GM12878 (cell line): ENCODE results near the gene APOA5. TPM values are rescaled to one million over a fixed set of nuclear protein-coding genes. Genes with fewer than 3 reads are reported as not detected.

ENCODE experiments used
- ATAC-seq: fragments of 200-7000 bp; cut with Tn5 transposase; 3 replicates; pipeline ENCODE4 v1.9.1; 2020; ENCODE audit warnings: mild to moderate bottlenecking, moderate library complexity
- BruUV-seq: library from RNA; stranded (reverse); fragments of 400-500 nt; replicated peaks from 2 replicates; lab custom pipeline; 2021; lab: Mats Ljungman, UMichigan
- CTCF ChIA-PET: fragments of 300-600 bp; sonication (Branson Sonifier 250); formaldehyde crosslinking; extraction: SDS; loops from one replicate; lab custom pipeline; 2021; ENCODE audit warnings: inconsistent platforms; lab: Yijun Ruan, JAX
- POLR2A ChIA-PET: fragments of 350-600 bp; formaldehyde crosslinking; extraction: SDS; loops from one replicate; lab custom pipeline; 2021; ENCODE audit warnings: inconsistent platforms; lab: Charles Lee
- RAD21 ChIA-PET: fragments of 300-600 bp; sonication (Branson Sonifier 250); formaldehyde crosslinking; loops from one replicate; lab custom pipeline; 2023; ENCODE audit warnings: antibody characterized with exemption; ENCODE audit not compliant: unreplicated experiment; lab: Charles Lee
- SMC1A ChIA-PET: fragments of 300-600 bp; sonication (Branson Sonifier 250); formaldehyde crosslinking; loops from one replicate; lab custom pipeline; 2023; ENCODE audit not compliant: unreplicated experiment, uncharacterized antibody; lab: Charles Lee
- DNase-seq: peaks from one replicate; pipeline ENCODE4 v3.0.0-alpha.2; 2011; ENCODE audit warnings: low read depth, low spot score
- FAIRE-seq: peaks from 3 replicates; lab custom pipeline; 2011; peaks lifted over from hg19 to GRCh38; lab: Jason Lieb, UNC
- H2AFZ ChIP-seq: 2 replicates; pipeline ENCODE4 v1.6.0; 2011; ENCODE audit warnings: low read depth, low read length, control low read depth; ENCODE audit not compliant: control insufficient read depth
- H3K27ac ChIP-seq: 2 replicates; pipeline ENCODE4 v1.5.1; 2011; ENCODE audit warnings: control low read depth; ENCODE audit not compliant: control insufficient read depth, insufficient read depth
- H3K27me3 ChIP-seq, 2 experiments: replicated peaks in 1 of 2; 2 replicates each; pipeline versions ENCODE4 v1.6.0 to v1.6.1; 2011; ENCODE audit warnings: low read length in 1 of 2; ENCODE audit not compliant: control insufficient read depth in 2 of 2, insufficient read depth in 2 of 2
- H3K36me3 ChIP-seq, 2 experiments: 2 replicates each; pipeline ENCODE4 v1.5.1; 2011; ENCODE audit warnings: low read length in 1 of 2; ENCODE audit not compliant: control insufficient read depth in 2 of 2, insufficient read depth in 2 of 2
- H3K4me1 ChIP-seq: 2 replicates; pipeline ENCODE4 v1.6.1; 2011; ENCODE audit warnings: mild to moderate bottlenecking, low read length, moderate library complexity, mixed read lengths; ENCODE audit not compliant: control insufficient read depth, insufficient read depth
- H3K4me2 ChIP-seq: 2 replicates; pipeline ENCODE4 v1.6.0; 2011; ENCODE audit warnings: control low read depth; ENCODE audit not compliant: control insufficient read depth, insufficient read depth
- H3K4me3 ChIP-seq: fragments of 200-600 bp; sonication (generic); 2 replicates; pipeline ENCODE4 v1.5.1; 2016
- H3K79me2 ChIP-seq: 2 replicates; pipeline ENCODE4 v1.6.0; 2011; ENCODE audit warnings: low read length; ENCODE audit not compliant: control insufficient read depth, insufficient read depth
- H3K9ac ChIP-seq: 2 replicates; pipeline ENCODE4 v1.8.0; 2011; ENCODE audit warnings: low read length, control low read depth, mixed read lengths; ENCODE audit not compliant: control insufficient read depth, insufficient read depth
- H3K9me3 ChIP-seq: replicated peaks from 3 replicates; pipeline ENCODE4 v1.5.1; 2011; ENCODE audit warnings: mild to moderate bottlenecking, low read length; ENCODE audit not compliant: control insufficient read depth, insufficient read depth
- H4K20me1 ChIP-seq: 2 replicates; pipeline ENCODE4 v1.6.0; 2011; ENCODE audit not compliant: control insufficient read depth, insufficient read depth
- CBX3 ChIP-seq: fragments of 200-600 bp; sonication (generic); IDR thresholded peaks from 2 replicates; pipeline ENCODE4 v1.6.1; 2016; ENCODE audit warnings: low read depth, borderline replicate concordance
- MTA2 ChIP-seq: fragments of 450-650 bp; IDR thresholded peaks from 2 replicates; pipeline ENCODE4 v1.6.1; 2016; ENCODE audit warnings: low read depth, mild to moderate bottlenecking, moderate library complexity
- MYC ChIP-seq: IDR thresholded peaks from 2 replicates; pipeline ENCODE4 v1.6.1; 2011; ENCODE audit warnings: mild to moderate bottlenecking, low read length, moderate library complexity, inconsistent platforms; ENCODE audit not compliant: insufficient read depth, insufficient replicate concordance, insufficient read length, severe bottlenecking
- NR2C1 ChIP-seq: fragments of 450-650 bp; IDR thresholded peaks from 2 replicates; pipeline ENCODE4 v1.6.1; 2017; ENCODE audit warnings: antibody characterized with exemption, mild to moderate bottlenecking, moderate library complexity
- NRF1 ChIP-seq: conservative IDR thresholded peaks from 2 replicates; pipeline ENCODE4 v1.6.1; 2011; ENCODE audit warnings: mild to moderate bottlenecking, low read depth, low read length, improper control_type of control experiment
- POU2F2 ChIP-seq: IDR thresholded peaks from 3 replicates; pipeline ENCODE4 v1.6.1; 2011; ENCODE audit warnings: low read depth, mild to moderate bottlenecking, low read length, borderline replicate concordance
- RCOR1 ChIP-seq: conservative IDR thresholded peaks from 2 replicates; pipeline ENCODE4 v1.6.1; 2012; ENCODE audit warnings: low read depth, low read length, improper control_type of control experiment
- RUNX3 ChIP-seq: IDR thresholded peaks from 2 replicates; pipeline ENCODE4 v1.6.1; 2012; ENCODE audit warnings: low read length, inconsistent platforms
- STAT1 ChIP-seq: fragments of 450-650 bp; conservative IDR thresholded peaks from 2 replicates; pipeline ENCODE4 v1.6.1; 2014; ENCODE audit warnings: antibody characterized with exemption, mild to moderate bottlenecking
- WGBS: methylation state at CpG from one replicate; pipeline ENCODE4 v1.1.6; 2016; ENCODE audit warnings: low lambda C conversion rate; ENCODE audit not compliant: insufficient replicate concordance, insufficient coverage; ENCODE audit errors: missing lambda C conversion rate; 5-methylcytosine and 5-hydroxymethylcytosine counted together
- in situ Hi-C: fragments of 300-500 bp; cut with MboI; formaldehyde crosslinking; loops from 9 replicates; pipeline ENCODE4 v1.14.3; 2018; ENCODE audit warnings: mixed read lengths
- intact Hi-C: fragments of 100-400 bp; cut with micrococcal nuclease; formaldehyde crosslinking; loops from one replicate; pipeline ENCODE4 v1.14.2; 2022; ENCODE audit not compliant: unreplicated experiment
- polyA plus RNA-seq, 11 experiments: library from polyadenylated mRNA; depleted of rRNA in 4 of 11; unstranded in 6 of 11; stranded (reverse) in 5 of 11; fragments of >200 nt; fragmentation: Nextera tagmentation in 4 of 11; fragmentation: Illumina TruSeq in 1 of 11; extraction: Ambion mirVana in 4 of 11; extraction: Trizol in 1 of 11; gene quantifications; 1 replicate in 1 of 11; 2 replicates in 10 of 11; pipeline versions ENCODE4 v1.2.1 to v1.2.3, GENCODE V29; 2011 to 2016; ENCODE audit warnings: inconsistent platforms in 2 of 11, missing spikeins in 2 of 11, low read depth in 1 of 11
- total RNA-seq, 4 experiments: library from RNA; depleted of rRNA in 3 of 4; stranded (reverse); fragments of >200 nt in 3 of 4; fragmentation: Illumina TruSeq in 1 of 4; extraction: Trizol in 1 of 4; gene quantifications; 2 replicates each; pipeline versions ENCODE4 v1.2.1 to v1.2.3, GENCODE V29; 2013 to 2021
- TF ChIP-seq, protein P1 (sequence below): fragments of 450-650 bp; formaldehyde crosslinking; IDR thresholded peaks from 2 replicates; pipeline ENCODE4 v1.4.0; 2022; ENCODE audit warnings: mild to moderate bottlenecking, moderate library complexity
- TF ChIP-seq, protein P2 (sequence below): fragments of 450-650 bp; IDR thresholded peaks from 2 replicates; pipeline ENCODE4 v1.6.1; 2017; ENCODE audit warnings: borderline replicate concordance
- TF ChIP-seq, protein P3 (sequence below): IDR thresholded peaks from 2 replicates; pipeline ENCODE4 v1.6.1; 2011; ENCODE audit warnings: borderline replicate concordance, low read depth, mild to moderate bottlenecking, moderate library complexity, mixed read lengths, low read length; ENCODE audit not compliant: insufficient read depth; ENCODE audit errors: extremely low read length

Gene APOA5
- total and polyA plus RNA-seq, 10 of the 15 experiments (the other 5 are each of a cell fraction or from before 2014, with no cell fraction given), result 0.15 TPM; not detected in 9

DNA sequence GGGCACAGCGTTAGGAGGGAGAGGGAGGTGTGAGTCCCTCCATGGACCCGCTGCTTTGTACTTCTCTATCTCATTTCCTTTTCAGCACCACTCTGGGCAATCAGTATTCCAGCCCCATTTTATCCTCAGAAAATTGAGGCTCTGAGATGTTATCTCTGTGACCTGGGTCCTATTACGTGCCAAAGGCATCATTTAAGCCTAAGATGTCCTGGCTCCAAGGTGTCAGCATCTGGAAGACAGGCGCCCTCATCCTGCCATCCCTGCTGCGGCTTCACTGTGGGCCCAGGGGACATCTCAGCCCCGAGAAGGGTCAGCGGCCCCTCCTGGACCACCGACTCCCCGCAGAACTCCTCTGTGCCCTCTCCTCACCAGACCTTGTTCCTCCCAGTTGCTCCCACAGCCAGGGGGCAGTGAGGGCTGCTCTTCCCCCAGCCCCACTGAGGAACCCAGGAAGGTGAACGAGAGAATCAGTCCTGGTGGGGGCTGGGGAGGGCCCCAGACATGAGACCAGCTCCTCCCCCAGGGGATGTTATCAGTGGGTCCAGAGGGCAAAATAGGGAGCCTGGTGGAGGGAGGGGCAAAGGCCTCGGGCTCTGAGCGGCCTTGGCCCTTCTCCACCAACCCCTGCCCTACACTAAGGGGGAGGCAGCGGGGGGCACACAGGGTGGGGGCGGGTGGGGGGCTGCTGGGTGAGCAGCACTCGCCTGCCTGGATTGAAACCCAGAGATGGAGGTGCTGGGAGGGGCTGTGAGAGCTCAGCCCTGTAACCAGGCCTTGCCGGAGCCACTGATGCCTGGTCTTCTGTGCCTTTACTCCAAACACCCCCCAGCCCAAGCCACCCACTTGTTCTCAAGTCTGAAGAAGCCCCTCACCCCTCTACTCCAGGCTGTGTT, 37.2 kb upstream of the APOA5 start:
- no TSS peak for BruUV-seq
- H3K36me3 ChIP-seq, result no peaks in the 10 kb centered on the region
- H3K79me2 ChIP-seq, result no peaks in the 10 kb centered on the region
- ChIA-PET POLR2A (no interaction called here), SMC1A (no interaction called here), RAD21 (no interaction called here), CTCF (interaction anchor here (0.6 to 1.1 kb wide), 3 partner anchors 36 to 277 kb away, joined by 3 read pairs; no protein-coding TSS in a partner anchor)
- H3K9ac ChIP-seq, result no peak overlapping the region
- intact Hi-C loops (no loop called here), in situ Hi-C loops (no loop called here)
- H3K27ac ChIP-seq, result no peak overlapping the region
- FAIRE-seq (no peak), ATAC-seq (no peak), DNase-seq (no peak)
- no peaks in the 10 kb centered on the region for H3K27me3 ChIP-seq
- H4K20me1 ChIP-seq, result no peaks in the 10 kb centered on the region
- no peaks in the 10 kb centered on the region for H3K4me1 ChIP-seq
- no peak overlapping the region for H2AFZ ChIP-seq
- no peak overlapping the region for H3K4me3 ChIP-seq
- H3K9me3 ChIP-seq, result no peaks in the 10 kb centered on the region
- no peak overlapping the region for H3K4me2 ChIP-seq
- TF ChIP-seq, protein P1, sequence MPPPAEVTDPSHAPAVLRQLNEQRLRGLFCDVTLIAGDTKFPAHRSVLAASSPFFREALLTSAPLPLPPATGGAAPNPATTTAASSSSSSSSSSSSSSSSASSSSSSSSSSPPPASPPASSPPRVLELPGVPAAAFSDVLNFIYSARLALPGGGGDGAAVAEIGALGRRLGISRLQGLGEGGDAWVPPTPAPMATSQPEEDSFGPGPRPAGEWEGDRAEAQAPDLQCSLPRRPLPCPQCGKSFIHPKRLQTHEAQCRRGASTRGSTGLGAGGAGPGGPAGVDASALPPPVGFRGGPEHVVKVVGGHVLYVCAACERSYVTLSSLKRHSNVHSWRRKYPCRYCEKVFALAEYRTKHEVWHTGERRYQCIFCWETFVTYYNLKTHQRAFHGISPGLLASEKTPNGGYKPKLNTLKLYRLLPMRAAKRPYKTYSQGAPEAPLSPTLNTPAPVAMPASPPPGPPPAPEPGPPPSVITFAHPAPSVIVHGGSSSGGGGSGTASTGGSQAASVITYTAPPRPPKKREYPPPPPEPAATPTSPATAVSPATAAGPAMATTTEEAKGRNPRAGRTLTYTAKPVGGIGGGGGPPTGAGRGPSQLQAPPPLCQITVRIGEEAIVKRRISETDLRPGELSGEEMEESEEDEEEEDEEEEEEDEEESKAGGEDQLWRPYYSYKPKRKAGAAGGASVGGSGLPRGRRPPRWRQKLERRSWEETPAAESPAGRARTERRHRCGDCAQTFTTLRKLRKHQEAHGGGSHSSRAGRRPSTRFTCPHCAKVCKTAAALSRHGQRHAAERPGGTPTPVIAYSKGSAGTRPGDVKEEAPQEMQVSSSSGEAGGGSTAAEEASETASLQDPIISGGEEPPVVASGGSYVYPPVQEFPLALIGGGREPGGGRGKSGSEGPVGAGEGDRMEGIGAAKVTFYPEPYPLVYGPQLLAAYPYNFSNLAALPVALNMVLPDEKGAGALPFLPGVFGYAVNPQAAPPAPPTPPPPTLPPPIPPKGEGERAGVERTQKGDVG, result no peak
- no peak for TF ChIP-seq CBX3
- TF ChIP-seq NRF1, result no peak
- no peak for TF ChIP-seq STAT1
- no peak for TF ChIP-seq NR2C1
- TF ChIP-seq, protein P2, sequence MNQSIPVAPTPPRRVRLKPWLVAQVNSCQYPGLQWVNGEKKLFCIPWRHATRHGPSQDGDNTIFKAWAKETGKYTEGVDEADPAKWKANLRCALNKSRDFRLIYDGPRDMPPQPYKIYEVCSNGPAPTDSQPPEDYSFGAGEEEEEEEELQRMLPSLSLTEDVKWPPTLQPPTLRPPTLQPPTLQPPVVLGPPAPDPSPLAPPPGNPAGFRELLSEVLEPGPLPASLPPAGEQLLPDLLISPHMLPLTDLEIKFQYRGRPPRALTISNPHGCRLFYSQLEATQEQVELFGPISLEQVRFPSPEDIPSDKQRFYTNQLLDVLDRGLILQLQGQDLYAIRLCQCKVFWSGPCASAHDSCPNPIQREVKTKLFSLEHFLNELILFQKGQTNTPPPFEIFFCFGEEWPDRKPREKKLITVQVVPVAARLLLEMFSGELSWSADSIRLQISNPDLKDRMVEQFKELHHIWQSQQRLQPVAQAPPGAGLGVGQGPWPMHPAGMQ, result no peak
- TF ChIP-seq MYC, result no peak
- no peak for TF ChIP-seq RCOR1
- no peak for TF ChIP-seq POU2F2
- TF ChIP-seq, protein P3, sequence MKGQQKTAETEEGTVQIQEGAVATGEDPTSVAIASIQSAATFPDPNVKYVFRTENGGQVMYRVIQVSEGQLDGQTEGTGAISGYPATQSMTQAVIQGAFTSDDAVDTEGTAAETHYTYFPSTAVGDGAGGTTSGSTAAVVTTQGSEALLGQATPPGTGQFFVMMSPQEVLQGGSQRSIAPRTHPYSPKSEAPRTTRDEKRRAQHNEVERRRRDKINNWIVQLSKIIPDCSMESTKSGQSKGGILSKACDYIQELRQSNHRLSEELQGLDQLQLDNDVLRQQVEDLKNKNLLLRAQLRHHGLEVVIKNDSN, result no peak
- no peak for TF ChIP-seq RUNX3
- no peak for TF ChIP-seq MTA2
- WGBS, result 34% methylated on average over 16 of the region's 16 CpGs
